ENCODE results near the gene MYO7B. TPM values are rescaled to one million over a fixed set of nuclear protein-coding genes. Genes with fewer than 3 reads are reported as not detected.

MYO7B gene
- total RNA-seq, 6 experiments from 2014 or later, result 0.74 to 1.3 (median 0.98) TPM

DNA sequence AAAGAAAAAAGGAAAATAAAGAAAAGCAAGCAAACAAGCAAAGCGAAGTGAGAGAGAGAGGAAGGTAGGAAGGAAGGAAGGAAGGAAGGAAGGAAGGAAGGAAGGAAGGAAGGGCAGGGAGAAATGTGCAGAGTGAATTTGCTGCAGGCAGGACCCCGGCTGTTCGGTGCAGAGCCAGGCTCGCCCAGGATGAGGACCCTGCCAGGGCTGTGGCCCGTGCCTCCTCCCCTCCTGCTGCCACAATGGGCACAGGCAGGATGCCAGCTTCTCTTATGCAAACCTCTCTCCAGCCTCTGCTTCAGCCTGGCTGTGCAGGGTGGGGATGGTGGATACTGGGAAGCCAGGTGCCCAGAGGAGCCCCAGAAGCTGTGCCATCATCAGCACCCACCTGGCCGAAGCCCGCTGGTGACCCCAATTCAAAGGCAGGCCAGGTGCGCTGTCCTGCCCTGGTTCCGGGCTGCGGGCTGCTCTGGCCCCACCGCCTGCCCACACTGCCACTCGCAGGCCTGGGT, 113.7 kb downstream of the MYO7B start:
- Mint-ChIP-seq H3K9me3 (no peaks in the 10 kb centered on the region), H3K36me3 (ENCODE audit: low read depth) (no peaks in the 10 kb centered on the region; the same call in 1 of the 2 replicates), H3K4me3 (no peak overlapping the region), H3K27ac (no peak overlapping the region; the same call in 1 of the 2 replicates), H3K27me3 (ENCODE audit: insufficient read depth) (no peaks in the 10 kb centered on the region; the same call in none of the 2 replicates), H3K4me1 (ENCODE audit: low read depth) (peaks cover 29% of the 10 kb centered on the region)
- no peak for DNase-seq
- TF ChIP-seq, protein P1, sequence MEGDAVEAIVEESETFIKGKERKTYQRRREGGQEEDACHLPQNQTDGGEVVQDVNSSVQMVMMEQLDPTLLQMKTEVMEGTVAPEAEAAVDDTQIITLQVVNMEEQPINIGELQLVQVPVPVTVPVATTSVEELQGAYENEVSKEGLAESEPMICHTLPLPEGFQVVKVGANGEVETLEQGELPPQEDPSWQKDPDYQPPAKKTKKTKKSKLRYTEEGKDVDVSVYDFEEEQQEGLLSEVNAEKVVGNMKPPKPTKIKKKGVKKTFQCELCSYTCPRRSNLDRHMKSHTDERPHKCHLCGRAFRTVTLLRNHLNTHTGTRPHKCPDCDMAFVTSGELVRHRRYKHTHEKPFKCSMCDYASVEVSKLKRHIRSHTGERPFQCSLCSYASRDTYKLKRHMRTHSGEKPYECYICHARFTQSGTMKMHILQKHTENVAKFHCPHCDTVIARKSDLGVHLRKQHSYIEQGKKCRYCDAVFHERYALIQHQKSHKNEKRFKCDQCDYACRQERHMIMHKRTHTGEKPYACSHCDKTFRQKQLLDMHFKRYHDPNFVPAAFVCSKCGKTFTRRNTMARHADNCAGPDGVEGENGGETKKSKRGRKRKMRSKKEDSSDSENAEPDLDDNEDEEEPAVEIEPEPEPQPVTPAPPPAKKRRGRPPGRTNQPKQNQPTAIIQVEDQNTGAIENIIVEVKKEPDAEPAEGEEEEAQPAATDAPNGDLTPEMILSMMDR (IDR thresholded peaks at IDR 0.05), result no peak

DNA sequence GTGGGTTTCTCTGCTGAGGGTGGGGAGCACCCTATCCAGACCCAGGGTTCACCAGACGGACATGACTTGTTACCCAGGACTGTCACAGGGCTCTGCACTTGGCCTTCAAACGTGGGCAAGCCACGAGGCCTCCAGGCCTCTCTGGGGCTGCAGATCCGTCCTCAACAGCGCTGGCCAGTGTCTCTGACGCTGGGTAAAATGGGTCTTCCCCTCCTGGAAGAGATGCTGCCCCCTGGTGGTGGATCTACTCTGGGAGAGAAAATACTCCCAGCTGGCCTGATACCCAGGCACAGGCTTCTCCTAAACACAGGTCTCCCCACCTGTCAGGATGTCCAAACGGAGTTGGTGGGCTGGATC, 114.2 kb downstream of the MYO7B start:
- Mint-ChIP-seq H3K4me3 (no peak overlapping the region), H3K27ac (peak overlapping the region; percentile 82), H3K36me3 (ENCODE audit: low read depth) (no peaks in the 10 kb centered on the region; the same call in 1 of the 2 replicates), H3K27me3 (ENCODE audit: insufficient read depth) (no peaks in the 10 kb centered on the region; the same call in none of the 2 replicates), H3K4me1 (ENCODE audit: low read depth) (peaks cover 29% of the 10 kb centered on the region), H3K9me3 (no peaks in the 10 kb centered on the region)
- peak; percentile 79 for DNase-seq
- TF ChIP-seq, protein P1 (IDR thresholded peaks at IDR 0.05), result peak; percentile 98

DNA sequence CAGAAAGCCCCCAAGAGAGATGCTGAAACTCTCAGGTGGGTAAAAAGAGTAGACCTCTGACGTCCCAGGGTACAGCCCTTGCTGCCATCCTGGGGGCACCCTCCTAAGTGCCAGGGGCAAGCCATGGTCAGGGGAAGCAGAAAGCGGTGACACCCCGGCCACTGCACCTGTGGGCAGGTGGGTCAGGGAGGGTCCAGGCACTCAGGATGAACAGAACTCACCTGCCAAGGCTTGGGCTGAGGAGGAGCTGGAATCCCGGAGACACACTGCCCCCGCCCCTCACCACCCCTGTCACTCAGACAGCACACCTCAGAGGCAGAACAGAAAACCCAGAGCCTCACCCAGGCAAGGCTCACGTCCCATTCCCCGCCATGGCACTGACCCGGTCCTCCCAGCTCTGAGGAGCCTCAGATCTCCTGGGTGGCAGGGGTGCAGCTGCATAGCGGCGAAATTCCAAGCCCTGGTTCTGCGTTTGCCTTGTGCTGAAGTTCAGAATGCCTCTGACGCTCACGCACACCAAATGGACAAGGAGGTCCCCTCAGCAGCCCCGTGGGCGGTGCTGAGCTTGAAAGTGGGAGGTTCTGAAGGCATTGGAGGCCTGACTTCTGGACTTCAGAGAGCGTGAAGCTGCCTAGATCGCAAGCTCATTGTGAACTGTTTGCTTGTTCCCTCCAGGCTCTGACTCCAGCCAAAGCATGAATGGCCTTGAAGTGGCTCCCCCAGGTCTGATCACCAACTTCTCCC, 114.7 kb downstream of the MYO7B start:
- H3K9me3 Mint-ChIP-seq, result no peaks in the 10 kb centered on the region
- no peak for DNase-seq
- peaks cover 29% of the 10 kb centered on the region for H3K4me1 Mint-ChIP-seq (ENCODE audit: low read depth)
- TF ChIP-seq, protein P1 (IDR thresholded peaks at IDR 0.05), result peak; percentile 67
- no peaks in the 10 kb centered on the region; the same call in none of the 2 replicates for H3K27me3 Mint-ChIP-seq (ENCODE audit: insufficient read depth)
- H3K27ac Mint-ChIP-seq, result no peak overlapping the region
- H3K36me3 Mint-ChIP-seq (ENCODE audit: low read depth), result no peaks in the 10 kb centered on the region; the same call in 1 of the 2 replicates
- no peak overlapping the region for H3K4me3 Mint-ChIP-seq

DNA sequence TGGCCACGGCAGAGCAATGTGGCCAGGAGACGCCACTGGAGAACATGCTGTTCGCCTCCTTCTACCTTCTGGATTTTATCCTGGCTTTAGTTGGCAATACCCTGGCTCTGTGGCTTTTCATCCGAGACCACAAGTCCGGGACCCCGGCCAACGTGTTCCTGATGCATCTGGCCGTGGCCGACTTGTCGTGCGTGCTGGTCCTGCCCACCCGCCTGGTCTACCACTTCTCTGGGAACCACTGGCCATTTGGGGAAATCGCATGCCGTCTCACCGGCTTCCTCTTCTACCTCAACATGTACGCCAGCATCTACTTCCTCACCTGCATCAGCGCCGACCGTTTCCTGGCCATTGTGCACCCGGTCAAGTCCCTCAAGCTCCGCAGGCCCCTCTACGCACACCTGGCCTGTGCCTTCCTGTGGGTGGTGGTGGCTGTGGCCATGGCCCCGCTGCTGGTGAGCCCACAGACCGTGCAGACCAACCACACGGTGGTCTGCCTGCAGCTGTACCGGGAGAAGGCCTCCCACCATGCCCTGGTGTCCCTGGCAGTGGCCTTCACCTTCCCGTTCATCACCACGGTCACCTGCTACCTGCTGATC, 115.4 kb downstream of the MYO7B start:
- DNase-seq, result no peak
- Mint-ChIP-seq H3K27me3 (ENCODE audit: insufficient read depth) (no peaks in the 10 kb centered on the region; the same call in none of the 2 replicates), H3K27ac (no peak overlapping the region), H3K36me3 (ENCODE audit: low read depth) (no peaks in the 10 kb centered on the region; the same call in 1 of the 2 replicates), H3K4me1 (ENCODE audit: low read depth) (peaks cover 29% of the 10 kb centered on the region), H3K9me3 (no peaks in the 10 kb centered on the region), H3K4me3 (no peak overlapping the region)
- TF ChIP-seq, protein P1 (IDR thresholded peaks at IDR 0.05), result no peak

DNA sequence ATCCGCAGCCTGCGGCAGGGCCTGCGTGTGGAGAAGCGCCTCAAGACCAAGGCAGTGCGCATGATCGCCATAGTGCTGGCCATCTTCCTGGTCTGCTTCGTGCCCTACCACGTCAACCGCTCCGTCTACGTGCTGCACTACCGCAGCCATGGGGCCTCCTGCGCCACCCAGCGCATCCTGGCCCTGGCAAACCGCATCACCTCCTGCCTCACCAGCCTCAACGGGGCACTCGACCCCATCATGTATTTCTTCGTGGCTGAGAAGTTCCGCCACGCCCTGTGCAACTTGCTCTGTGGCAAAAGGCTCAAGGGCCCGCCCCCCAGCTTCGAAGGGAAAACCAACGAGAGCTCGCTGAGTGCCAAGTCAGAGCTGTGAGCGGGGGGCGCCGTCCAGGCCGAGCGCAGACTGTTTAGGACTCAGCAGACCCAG, 115.9 kb downstream of the MYO7B start:
- no peak overlapping the region for H3K4me3 Mint-ChIP-seq
- H3K4me1 Mint-ChIP-seq (ENCODE audit: low read depth), result peaks cover 28% of the 10 kb centered on the region
- no peaks in the 10 kb centered on the region; the same call in 1 of the 2 replicates for H3K36me3 Mint-ChIP-seq (ENCODE audit: low read depth)
- TF ChIP-seq, protein P1 (IDR thresholded peaks at IDR 0.05), result no peak
- H3K9me3 Mint-ChIP-seq, result no peaks in the 10 kb centered on the region
- no peak for DNase-seq
- H3K27me3 Mint-ChIP-seq (ENCODE audit: insufficient read depth), result no peaks in the 10 kb centered on the region; the same call in none of the 2 replicates
- no peak overlapping the region for H3K27ac Mint-ChIP-seq

Data from HFFc6 (cell line).